WI38 (cell line): ENCODE results near the gene MBD5.

Experiments used
- H3K4me3 ChIP-seq: 2 replicates; pipeline ENCODE4 v1.5.1; 2011; ENCODE audit warnings: low read depth, mild to moderate bottlenecking, control low read depth, low read length
- TF ChIP-seq, protein P1 (sequence below): IDR thresholded peaks from 2 replicates; pipeline ENCODE4 v1.5.1; 2012; ENCODE audit warnings: low read depth, mild to moderate bottlenecking, control low read depth, low read length

Gene MBD5

DNA sequence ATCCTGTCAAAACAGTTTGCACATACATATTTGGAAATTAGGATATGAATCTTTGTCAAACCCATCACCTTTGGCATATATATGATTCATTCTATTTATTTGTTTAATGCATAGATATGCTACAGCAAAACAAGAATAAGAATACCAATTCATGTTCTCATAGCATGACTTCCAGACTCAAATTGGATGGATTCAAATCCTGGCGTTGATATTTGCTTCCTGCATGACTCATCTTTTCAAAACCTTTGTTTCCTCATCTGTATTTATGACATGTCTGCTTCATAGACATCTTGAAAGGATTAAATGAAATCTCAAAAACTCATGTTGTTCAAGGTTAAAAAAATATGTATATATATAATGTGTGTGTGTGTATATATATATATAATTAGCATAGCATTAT, 261.3 kb downstream of the MBD5 start:
- TF ChIP-seq, protein P1, sequence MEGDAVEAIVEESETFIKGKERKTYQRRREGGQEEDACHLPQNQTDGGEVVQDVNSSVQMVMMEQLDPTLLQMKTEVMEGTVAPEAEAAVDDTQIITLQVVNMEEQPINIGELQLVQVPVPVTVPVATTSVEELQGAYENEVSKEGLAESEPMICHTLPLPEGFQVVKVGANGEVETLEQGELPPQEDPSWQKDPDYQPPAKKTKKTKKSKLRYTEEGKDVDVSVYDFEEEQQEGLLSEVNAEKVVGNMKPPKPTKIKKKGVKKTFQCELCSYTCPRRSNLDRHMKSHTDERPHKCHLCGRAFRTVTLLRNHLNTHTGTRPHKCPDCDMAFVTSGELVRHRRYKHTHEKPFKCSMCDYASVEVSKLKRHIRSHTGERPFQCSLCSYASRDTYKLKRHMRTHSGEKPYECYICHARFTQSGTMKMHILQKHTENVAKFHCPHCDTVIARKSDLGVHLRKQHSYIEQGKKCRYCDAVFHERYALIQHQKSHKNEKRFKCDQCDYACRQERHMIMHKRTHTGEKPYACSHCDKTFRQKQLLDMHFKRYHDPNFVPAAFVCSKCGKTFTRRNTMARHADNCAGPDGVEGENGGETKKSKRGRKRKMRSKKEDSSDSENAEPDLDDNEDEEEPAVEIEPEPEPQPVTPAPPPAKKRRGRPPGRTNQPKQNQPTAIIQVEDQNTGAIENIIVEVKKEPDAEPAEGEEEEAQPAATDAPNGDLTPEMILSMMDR: no peak
- no peak overlapping the region for H3K4me3 ChIP-seq

DNA sequence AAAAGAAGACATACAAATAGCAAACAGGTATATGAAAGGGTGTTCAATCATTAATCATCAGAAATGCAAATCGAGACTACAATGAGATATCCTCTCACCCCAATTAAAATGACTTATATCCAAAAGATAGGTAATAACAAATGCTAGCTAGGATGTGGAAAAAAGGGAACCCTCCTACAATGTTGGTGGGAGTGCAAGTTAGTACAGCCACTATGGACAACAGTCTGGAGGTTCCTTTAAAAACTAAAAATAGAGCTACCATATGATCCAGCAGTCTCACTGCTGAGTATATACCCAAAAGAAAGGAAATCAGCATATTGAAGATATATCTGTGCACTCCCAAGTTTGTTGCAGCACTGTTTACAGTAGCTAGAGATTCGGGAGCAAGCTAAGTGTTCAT, 271.5 kb downstream of the MBD5 start:
- TF ChIP-seq, protein P1: no peak
- no peak overlapping the region for H3K4me3 ChIP-seq

DNA sequence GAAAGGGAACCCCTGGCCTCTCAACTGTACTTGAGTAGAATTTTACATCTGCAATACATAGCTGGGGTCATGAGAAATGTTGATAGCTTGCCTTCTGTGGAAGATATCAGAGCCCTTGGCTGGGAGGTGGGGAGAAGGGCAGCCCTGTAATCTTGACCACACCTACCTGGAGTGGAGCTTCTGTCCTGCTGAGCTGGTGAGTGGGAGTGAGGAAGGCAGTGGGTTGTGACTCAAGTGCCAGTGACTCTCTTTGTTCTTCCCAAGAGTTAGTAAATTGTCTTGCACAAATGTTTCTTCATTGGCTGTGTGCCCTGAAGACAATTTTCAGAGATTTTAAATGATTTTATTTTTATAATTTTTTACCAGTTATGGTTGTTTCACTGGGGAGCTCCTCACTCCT, 277.3 kb downstream of the MBD5 start:
- no peak overlapping the region for H3K4me3 ChIP-seq
- TF ChIP-seq, protein P1: no peak

DNA sequence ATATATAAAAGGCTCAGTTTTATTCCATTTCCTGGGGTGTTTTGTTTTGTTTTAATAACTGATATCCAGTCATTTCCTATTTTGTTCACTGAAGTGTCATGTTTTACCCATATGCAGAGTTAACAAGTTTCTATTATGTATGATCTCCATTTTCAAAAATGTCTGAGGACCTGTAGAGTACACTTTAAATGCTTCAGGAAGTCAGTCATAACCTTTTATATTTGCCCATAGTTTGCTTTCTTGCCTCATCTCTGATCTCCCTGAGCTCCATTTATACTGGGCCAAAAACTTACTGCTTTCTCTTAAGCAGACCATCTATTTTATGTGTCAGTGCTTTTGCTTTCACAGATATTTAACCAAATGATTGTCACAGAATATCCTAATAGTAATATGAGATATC, 278.7 kb downstream of the MBD5 start:
- no peak overlapping the region for H3K4me3 ChIP-seq
- TF ChIP-seq, protein P1: no peak

DNA sequence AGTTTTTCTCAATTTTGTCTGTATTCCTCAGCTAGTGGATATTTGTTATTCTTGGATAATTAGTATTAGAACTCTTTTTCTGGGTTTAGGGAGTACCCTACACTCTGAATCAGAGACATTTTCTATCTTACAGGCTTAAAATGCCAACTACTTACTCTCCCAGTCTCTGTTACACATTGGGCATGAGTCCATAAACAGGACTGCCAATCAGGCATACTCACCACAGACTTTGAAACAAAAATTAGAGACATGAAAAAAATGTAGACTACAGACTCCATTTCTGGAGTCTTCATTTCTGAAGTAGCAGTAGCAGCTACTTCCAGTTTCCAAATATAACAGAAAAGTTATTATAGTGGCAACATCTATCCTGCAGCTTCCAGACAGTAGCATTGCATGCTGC, 279.7 kb downstream of the MBD5 start:
- TF ChIP-seq, protein P1: no peak
- no peak overlapping the region for H3K4me3 ChIP-seq

DNA sequence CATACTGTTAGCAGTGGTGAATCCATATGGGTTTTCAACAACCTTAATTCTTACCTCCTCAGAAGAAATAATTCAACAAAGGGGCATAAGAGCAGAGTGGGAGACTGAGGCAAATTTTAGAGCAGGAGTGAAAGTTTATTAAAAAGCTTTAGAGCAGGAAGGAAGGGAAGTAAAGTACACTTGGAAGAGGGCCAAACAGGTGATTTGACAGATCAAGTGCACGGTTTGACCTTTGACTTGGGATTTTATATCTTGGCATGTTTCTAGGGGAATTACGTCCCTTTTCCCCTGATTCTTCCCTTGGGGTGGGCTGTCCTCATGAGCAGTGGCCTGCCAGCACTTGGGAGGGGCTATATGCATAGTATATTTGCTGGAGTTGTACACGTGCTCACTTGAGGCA, 280.5 kb downstream of the MBD5 start:
- no peak overlapping the region for H3K4me3 ChIP-seq
- TF ChIP-seq, protein P1: no peak

DNA sequence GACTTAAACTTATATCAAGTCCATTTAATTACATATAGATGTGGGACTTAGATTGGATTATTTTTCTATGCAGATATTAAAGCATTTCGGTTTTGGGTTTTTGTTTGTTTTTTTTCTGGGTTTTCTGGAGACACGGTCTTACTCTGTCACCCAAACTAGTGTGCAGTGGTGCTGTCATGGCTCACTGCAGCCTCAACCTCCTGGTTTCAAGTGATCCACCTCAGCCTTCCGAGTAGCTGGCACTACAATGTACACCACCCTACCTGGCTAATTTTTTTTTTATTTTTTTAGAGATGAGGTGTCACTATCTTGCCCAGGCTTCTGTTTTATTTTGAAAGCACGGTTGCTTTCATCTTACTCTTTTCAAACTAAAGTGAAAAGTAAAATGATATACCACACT, 281.6 kb downstream of the MBD5 start:
- H3K4me3 ChIP-seq: no peak overlapping the region
- TF ChIP-seq, protein P1: no peak

DNA sequence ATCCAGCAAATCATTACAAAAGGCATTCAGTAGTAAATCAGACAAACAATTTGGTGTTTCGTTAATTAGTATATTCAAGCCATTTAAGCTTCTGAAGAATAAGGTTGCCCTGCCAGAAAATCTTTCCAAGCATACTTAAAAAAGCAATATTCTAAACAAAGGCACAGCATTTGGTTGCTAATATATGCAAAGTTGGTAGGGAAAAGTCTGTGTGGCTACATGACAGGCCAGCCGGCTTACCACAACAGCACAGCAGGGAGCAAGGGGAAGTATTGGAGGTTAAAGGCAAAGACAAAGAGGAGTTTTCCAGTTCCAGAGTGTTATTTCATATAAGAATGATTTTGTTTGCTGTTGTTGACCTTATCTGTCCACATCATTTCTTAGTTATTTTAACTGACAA, 282.3 kb downstream of the MBD5 start:
- no peak overlapping the region for H3K4me3 ChIP-seq
- TF ChIP-seq, protein P1: no peak
